Measurements from ENCODE around the gene MAP4K5.

Gene MAP4K5

DNA sequence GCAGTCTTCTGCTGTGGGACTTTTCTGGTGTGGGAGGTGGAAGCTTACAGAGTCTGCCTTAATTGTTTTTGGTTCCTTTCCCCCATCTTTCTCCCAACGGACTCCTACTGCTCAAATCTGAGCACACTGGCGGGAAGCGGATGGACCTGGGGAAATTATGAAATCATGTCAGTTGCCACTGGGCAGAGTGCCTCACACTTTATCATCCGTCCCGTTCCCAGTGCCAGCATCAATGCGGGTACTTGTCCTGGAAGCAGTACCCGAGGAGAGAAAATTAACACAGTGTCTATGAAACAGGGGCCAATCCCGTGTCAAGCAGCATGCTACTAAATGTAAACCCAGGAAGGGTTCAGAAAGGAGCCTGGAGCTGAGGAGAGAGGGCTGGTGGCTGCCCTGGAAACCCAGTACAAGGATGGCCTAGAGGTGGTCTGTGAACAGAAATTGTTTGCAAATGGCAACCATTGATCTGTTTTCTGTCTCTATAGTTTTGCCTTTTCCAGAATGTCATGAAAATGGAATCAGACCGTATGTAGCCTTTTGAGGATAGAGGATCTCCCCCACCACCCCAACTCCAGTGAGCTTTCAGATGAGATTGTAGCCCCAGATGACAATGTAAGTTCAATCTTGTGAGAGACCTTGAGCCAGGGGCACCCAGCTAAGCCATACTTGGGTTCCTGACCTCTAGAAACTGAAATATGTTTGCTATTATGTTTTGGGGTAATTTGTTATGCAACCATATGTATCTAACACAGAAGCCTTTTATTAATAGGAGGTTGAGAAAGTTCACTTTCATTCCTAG, 134.8 kb downstream of the MAP4K5 start:
- no peak for DNase-seq

DNA sequence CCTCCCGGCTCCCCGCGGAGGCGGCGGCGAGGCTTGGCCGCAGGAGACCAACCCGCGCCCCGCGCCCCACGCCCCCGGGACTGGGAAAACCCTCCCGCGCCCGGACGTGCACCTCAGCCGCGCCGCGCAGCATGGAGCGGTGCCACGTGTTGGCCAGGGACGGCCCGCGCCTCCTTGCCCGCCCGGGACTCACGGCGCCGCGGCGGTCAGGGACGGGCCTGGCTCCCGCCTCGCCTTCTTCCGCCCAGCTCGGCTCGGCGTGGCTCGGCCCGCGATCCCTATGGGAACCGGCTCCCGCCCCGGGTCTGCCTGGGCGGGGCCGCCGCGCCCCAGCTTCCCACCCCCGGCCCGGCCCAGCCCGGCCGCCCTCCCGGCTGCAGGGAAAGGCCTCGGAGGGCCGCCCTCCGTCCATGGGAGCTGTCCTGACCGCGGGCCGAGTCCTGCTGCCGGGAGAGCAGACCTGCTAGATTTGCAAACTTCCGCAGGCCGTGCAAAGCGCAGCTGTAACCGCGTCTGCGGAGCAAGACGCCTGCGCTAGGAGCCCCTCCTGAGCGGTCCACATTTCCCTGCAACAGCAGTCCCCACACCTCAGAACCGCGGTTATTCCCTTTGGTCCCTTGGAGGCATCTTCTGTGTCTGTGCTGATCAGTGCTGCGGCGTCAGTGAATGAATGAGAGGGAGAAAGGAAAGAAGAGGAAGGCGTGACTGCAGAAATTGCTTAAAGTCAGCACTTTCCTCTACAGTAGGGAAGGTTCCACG, 135.6 kb downstream of the MAP4K5 start, which contains the start of gene CDKL1:
Gene CDKL1 (minus strand): TSS at position 251 of the 759 bp plus-strand sequence. CDS start 1,013 bp downstream, outside the sequence.
- DNase-seq = peak; percentile 8

DNA sequence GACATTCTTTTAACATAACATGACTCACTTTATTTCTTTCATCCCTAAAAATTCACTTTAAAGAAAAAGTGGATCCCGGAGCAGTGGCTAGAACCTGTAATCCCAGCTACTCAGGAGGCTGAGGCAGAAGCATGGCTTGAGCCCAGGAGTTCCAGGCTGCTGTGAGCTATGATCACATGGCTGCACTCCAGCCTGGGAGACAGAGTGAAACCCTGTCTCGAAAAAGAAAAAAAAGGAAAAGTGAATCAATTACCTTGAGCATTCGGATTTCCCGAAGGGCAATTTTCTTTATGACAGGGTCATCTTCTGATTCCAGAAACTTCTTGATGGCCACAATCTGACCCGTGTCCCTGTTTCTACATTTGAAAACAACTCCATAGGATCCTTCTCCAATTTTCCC, 136.9 kb downstream of the MAP4K5 start:
- no peak for DNase-seq

DNA sequence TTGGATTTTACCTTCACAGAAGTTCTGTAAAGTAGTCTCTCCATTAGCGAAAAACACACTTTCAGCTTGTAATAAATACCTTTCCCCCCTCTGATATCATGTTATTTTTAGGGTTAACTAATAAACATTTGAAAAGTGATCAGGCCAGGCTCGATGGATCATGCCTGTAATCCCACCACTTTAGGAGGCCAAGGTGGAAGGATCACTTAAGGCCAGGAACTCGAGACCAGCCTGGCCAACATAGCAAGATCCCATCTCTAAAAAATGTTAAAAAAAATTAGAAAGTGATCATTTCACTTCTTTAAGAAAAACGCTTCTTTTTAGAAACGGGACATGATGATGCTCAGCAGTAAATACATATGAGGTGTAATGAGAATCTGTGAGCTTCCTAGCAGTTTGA, 137.7 kb downstream of the MAP4K5 start:
- DNase-seq = no peak

DNA sequence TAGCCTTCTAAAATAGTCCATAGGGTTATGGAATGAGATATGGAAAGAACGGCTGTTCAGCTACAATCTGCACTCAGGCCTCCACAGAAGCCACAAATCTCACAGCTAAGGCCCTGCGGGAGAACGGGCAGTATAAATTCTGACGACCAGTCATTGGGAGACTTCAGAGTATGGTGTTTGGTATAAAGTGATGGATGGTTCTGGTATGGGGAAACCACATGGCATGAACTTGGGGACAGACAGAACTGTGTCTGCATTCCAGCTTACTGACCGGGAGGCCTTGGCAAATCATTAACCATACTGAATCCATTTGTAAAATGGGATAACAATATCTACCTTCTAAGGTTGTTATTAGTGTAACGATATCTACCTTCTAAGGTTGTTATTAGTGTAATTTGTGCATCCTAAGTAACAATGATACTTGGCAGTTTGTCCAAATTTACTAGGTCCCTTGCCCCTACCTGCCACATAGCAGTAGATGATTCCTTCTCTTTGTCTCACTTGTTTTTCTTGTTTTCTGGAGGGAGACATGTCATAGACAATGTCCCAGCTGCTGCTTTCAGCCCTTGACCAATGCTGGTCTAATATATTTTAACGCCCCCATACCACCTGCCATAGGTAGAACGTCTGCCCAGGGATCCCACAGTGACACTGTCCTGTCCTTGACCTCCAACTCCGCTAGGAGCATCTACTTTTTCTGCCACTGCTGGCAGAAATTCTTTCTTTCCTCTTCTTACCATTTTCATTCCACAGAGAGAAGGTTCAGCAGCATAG, 142.5 kb downstream of the MAP4K5 start:
- no peak for DNase-seq

DNA sequence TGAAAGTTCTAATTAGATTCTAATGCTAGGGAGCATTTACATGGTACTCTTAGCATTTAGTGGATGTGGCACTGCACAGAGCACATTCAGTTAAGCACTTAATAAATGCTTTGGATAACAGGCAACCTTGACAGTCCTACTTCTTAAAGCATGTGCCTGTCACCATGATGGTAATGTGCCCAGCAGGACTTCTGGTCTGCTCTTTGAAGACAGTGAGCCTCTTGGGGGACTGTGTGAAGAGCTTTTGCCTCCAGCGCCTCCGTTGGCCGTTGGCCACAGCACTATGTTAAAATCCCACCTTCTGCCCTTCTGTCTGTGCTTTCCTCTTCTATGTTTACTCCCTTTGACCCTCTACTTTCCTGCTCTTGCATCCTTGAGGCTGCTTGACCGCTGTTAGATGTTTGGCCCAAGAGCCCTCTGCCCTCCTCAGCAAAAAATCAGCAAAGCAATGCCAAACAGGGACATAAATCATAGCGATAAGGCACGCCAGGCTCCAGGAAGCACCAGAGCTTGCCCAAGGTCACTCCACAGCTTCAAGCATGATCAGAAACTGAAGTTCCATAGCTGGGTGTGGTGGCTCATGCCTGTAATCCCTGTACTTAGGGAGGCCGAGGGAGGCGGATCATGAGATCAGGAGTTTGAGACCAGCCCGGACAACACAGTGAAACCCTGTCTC, 144.0 kb downstream of the MAP4K5 start:
- no peak for DNase-seq

DNA sequence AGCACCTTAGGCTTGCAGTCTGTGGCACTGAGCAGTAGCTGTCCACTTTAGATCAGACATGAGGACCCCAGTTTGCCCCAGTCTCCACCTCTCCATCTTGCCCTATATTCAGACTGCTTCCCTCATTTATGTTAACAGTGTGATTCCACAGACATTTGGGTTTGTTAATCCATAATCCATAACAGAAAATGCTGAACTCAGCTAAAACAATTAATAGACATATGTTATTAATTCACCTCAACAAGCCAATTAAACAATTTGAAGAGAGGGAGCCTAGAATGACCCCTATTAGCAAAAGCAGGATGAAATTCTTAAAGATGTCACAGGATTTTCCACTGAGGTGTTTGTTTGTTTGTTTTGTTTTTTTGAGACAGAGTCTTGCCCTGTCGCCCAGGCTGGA, 144.8 kb downstream of the MAP4K5 start:
- no peak for DNase-seq

DNA sequence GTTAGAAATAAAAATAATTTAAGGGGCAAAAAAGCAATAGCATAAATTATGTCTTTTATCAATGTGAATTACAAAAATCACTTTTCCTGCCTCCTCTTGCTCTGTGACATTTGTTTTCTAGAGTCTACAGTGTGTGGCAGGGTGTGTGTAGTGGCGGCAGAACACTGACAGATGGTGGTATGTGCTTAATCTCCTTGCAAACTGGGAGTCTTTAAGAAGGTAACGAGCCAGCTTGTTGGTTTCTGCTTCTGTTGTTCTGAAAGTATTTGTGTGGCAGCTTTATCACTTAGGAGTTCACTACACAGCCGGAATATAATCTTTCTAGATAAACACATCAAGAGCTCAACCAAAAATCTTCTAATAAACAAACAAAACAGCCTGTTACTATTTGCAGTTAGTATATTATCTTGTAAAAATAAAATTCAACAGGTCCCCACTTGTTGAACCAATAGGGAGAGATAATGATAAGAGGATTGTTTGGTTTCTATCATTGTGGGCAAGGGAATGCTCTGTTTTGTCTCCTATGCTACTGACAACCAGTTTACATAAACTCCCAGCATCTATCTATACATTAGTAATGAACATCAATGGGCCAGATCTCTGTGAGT, 148.6 kb downstream of the MAP4K5 start:
- DNase-seq = no peak

DNA sequence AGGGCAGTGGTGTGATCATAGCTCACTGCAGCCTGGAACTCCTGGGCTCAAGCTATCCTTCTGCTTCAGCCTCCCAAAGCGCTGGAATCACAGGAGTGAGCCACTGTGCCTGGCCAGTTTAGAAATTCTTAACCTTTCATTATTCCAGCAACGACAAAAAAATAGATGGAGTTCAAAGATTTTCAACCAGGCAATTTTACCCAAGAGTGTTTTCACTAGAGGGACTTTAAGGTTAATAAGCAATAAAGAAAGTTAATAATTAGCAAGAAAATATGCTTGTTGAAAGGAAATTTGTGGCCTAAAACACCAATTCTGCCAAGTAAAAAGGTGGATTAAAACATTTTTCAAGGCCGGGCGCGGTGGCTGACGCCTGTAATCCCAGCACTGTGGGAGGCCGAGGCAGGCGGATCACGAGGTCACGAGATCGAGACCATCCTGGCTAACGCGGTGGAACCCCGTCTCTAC, 150.5 kb downstream of the MAP4K5 start:
- no peak for DNase-seq

DNA sequence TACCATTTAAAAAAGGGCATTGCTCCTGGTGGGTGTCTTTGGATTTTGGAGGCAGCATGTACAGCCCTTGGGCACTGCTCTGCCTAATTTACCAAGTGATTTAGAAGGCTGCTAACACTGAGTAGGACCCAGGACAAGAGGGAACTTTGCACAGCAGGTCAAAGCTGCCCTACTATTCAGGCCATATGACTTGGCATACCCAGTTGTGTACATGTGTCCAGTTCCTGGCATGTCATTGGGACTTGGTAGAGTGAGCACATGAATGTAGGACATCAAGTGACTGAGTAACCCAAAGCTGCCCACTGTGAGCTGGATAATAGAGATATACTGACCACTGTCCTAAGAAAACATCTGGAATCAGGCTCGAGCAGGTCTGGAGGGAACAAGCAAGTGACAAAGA, 151.4 kb downstream of the MAP4K5 start:
- DNase-seq = no peak

DNA sequence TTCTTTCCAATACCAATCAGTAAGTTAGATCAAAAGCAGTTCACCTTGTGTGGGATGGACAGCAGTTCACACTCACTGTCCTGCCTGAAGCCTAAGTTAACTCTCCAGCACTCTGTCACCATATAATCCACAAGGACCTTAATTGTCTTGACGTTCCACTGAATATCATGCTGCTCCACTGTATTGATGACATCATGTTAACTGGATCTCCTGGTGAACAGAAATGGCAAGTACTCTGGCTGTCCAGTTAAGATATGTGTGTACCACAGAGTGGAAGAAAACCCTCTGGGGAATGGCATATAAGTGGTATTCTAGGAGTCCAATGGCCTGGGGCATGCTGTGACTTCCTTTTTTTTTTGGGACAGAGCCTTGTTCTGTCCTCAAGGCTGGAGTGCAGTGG, 151.9 kb downstream of the MAP4K5 start:
- no peak for DNase-seq

DNA sequence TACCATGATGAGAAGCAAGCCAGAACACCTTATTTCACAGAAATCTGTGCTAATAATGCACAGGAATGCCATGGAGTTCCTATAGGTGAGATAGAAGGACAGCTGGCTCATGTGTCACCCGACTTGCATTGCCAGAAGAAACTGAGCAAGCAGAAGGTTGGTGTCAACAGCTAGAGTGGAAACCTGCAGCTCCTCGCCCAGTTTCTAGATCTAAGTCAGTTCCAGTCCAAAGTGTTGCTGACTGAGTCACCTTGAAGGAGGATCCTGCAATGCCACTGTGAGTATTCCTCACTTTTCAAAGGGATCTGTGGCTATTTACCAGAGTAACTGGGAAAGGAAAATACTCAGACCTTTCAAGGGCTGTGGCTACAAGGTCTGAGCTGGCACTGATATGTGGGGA, 152.8 kb downstream of the MAP4K5 start:
- no peak for DNase-seq

DNA sequence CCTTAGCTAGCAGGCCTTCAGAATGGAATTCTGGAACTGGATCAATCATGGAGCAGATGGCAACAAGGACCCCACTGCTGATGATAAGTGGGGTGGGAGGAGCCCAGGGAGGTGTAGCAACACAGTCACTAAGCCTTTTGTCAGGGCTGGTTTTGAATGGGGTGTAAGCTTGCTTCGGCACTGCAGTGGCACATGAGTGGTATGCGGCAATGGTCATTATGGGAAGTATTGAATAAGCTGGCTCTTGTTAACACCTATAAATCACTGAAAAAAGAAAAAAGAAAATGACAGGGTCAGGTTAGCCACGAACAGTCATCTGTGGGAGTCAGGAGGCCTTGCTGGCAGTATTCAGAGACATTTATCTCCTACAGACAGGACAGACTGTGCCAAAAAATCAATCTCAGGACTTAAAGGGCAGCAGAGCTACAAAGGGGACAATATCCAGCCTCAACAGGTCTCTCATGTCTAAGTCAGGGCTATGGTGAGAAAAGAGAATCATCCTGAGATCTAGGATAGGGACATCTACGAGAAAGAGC, 154.8 kb downstream of the MAP4K5 start:
- no peak for DNase-seq

DNA sequence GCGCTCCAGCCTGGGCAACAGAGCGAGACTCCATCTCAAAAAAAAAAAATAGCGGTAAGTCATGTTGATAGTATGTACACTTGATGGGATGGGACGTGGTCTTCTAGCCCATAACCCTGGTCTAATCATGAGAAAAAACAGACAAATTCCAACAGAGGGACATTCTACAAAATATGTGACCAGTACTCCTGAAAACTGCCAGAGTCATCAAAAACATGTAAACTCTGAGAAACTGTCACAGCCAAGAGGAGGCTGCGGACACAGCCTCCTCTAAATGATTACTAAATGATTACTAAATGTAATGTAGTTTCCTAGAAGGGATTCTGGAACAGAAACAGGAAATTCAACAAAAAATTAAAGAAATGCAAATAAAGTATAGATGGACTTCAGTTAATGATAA, 156.6 kb downstream of the MAP4K5 start:
- DNase-seq = no peak

DNA sequence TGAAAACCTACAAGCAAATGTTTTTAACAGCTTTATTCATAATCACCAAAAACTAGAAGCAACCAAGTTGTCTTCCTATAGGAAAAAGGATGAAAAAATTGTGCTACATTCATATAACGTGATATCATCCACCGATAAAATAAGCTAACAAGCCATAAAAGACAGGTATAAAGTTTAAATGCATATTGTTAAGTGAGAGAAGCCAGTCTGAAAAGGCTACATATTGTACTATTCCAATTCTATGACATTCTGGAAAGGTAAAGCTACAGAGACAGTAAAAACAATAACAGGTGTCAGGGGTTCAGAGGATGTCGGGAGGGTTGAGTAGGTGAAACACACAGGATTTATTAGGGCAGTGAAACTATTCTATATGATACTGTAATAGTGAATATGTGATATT, 158.4 kb downstream of the MAP4K5 start:
- DNase-seq = no peak

DNA sequence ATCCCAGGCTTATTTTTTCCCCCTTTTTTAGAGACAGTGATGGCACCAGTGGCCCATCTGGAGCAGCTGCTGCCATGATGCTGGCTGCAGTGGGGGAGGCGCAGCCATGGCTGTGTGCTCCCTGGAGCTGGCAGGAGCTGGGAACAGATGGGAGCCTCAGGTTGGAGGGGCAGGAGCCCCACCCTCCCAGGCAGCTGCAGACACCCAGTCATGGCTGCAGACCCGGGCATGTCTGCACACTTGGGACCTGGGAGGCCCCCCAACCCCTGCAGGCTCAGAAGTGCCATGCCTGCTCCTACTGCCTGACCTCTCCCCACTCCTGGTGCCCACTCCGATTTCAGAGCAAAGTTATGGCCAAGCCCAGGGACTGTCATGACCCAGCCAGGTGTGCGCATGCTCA, 160.8 kb downstream of the MAP4K5 start:
- no peak for DNase-seq
